Endothelial cell of umbilical vein (primary cell): Measurements from ENCODE around the gene NPSR1. TPM values are rescaled to one million over a fixed set of nuclear protein-coding genes. Genes with fewer than 3 reads are reported as not detected.

Experiments
- BruUV-seq: library from RNA; stranded (reverse); fragments of 400-500 nt; replicated peaks from 2 replicates; lab custom pipeline; 2021; lab: Mats Ljungman, UMichigan
- CTCF ChIA-PET: fragments of 300-600, 350-600 bp; sonication (Branson Sonifier 250); formaldehyde crosslinking; loops from one replicate; lab custom pipeline; 2021; ENCODE audit warnings: antibody characterized with exemption, inconsistent platforms; lab: Charles Lee
- POLR2A ChIA-PET: fragments of 300-600, 350-600 bp; sonication (Branson Sonifier 250); formaldehyde crosslinking; loops from one replicate; lab custom pipeline; 2021; ENCODE audit warnings: antibody characterized with exemption, inconsistent platforms; lab: Charles Lee
- DNase-seq: peaks from one replicate; pipeline ENCODE4 v3.0.0-alpha.2; 2011; ENCODE audit warnings: low read depth, low spot score
- FAIRE-seq: peaks from 2 replicates; lab custom pipeline; 2011; peaks lifted over from hg19 to GRCh38; lab: Jason Lieb, UNC
- H2AFZ ChIP-seq: 2 replicates; pipeline ENCODE4 v1.6.0; 2012; ENCODE audit warnings: low read depth, low read length, control low read depth, inconsistent platforms
- H3K27ac ChIP-seq: 2 replicates; pipeline ENCODE4 v1.5.1; 2011; ENCODE audit warnings: low read depth, mild to moderate bottlenecking, control low read depth, low read length, moderate library complexity; ENCODE audit not compliant: insufficient read depth
- H3K27me3 ChIP-seq, 2 experiments: 2 replicates each; pipeline versions ENCODE4 v1.6.0 to v1.6.1; 2011; ENCODE audit warnings: low read length in 2 of 2, mixed read lengths in 1 of 2; ENCODE audit not compliant: control insufficient read depth in 2 of 2, insufficient read depth in 2 of 2
- H3K36me3 ChIP-seq, 2 experiments: 2 replicates in 1 of 2; 3 replicates in 1 of 2; pipeline ENCODE4 v1.5.1; 2011; ENCODE audit warnings: low read length in 2 of 2, mild to moderate bottlenecking in 1 of 2, moderate library complexity in 1 of 2; ENCODE audit not compliant: control insufficient read depth in 2 of 2, insufficient read depth in 2 of 2; ENCODE audit errors: extremely low read depth in 1 of 2
- H3K4me1 ChIP-seq: 3 replicates; pipeline ENCODE4 v1.5.1; 2011; ENCODE audit warnings: mild to moderate bottlenecking, low read length; ENCODE audit not compliant: control insufficient read depth, insufficient read depth; ENCODE audit errors: extremely low read depth
- H3K4me2 ChIP-seq: 2 replicates; pipeline ENCODE4 v1.6.1; 2011; ENCODE audit warnings: low read length, control low read depth, mixed read lengths; ENCODE audit not compliant: insufficient read depth
- H3K4me3 ChIP-seq, 3 experiments: fragments of 200-600 bp in 1 of 3; sonication (generic), shearing (Covaris generic) in 1 of 3; replicated peaks in 1 of 3; 2 replicates each; pipeline ENCODE4 v1.5.1; 2011 to 2016; ENCODE audit warnings: control low read depth in 3 of 3, low read length in 3 of 3, mild to moderate bottlenecking in 2 of 3, inconsistent platforms in 1 of 3, low read depth in 1 of 3, moderate library complexity in 1 of 3; ENCODE audit not compliant: insufficient read depth in 1 of 3
- H3K79me2 ChIP-seq: 2 replicates; pipeline ENCODE4 v1.6.0; 2012; ENCODE audit warnings: low read length, inconsistent platforms; ENCODE audit not compliant: control insufficient read depth, insufficient read depth
- H3K9ac ChIP-seq: replicated peaks from 2 replicates; pipeline ENCODE3; 2011; ENCODE audit warnings: low read length, control low read depth; ENCODE audit not compliant: insufficient read depth; ENCODE audit errors: extremely low read depth
- H3K9me1 ChIP-seq: replicated peaks from 3 replicates; pipeline ENCODE4 v1.6.0; 2011; ENCODE audit warnings: mild to moderate bottlenecking, low read length; ENCODE audit not compliant: control insufficient read depth, insufficient read depth; ENCODE audit errors: extremely low read depth
- H3K9me3 ChIP-seq: replicated peaks from 2 replicates; pipeline ENCODE4 v1.5.1; 2012; ENCODE audit warnings: low read length, inconsistent platforms; ENCODE audit not compliant: control insufficient read depth, insufficient read depth
- H4K20me1 ChIP-seq: replicated peaks from 2 replicates; pipeline ENCODE3; 2011; ENCODE audit warnings: mild to moderate bottlenecking, low read length; ENCODE audit not compliant: control insufficient read depth, insufficient read depth; ENCODE audit errors: extremely low read depth
- CTCF ChIP-seq, 2 donors: IDR thresholded peaks; 1 replicate in 1 of 2; 2 replicates in 1 of 2; pipeline ENCODE4 v1.5.1; 2011; ENCODE audit warnings: low read length in 2 of 2, mild to moderate bottlenecking in 2 of 2, moderate library complexity in 2 of 2, control low read depth in 1 of 2, inconsistent platforms in 1 of 2, low read depth in 1 of 2; ENCODE audit not compliant: insufficient read depth in 1 of 2; ENCODE audit errors: extremely low read depth in 1 of 2
- EZH2 ChIP-seq: IDR thresholded peaks from 2 replicates; pipeline ENCODE4 v1.6.1; 2012; ENCODE audit warnings: borderline replicate concordance, low read depth, mild to moderate bottlenecking, moderate library complexity, low read length, inconsistent platforms; ENCODE audit not compliant: severe bottlenecking
- FOS ChIP-seq: IDR thresholded peaks from 2 replicates; pipeline ENCODE4 v1.6.1; 2011; ENCODE audit warnings: mild to moderate bottlenecking, low read length, moderate library complexity, borderline replicate concordance; ENCODE audit not compliant: insufficient read depth
- GATA2 ChIP-seq: IDR thresholded peaks from 2 replicates; pipeline ENCODE4 v1.7.0; 2011; ENCODE audit warnings: low read depth, mild to moderate bottlenecking, moderate library complexity, mixed read lengths, low read length; ENCODE audit not compliant: insufficient read length, insufficient read depth
- JUN ChIP-seq: IDR thresholded peaks from 2 replicates; pipeline ENCODE4 v1.6.1; 2011; ENCODE audit warnings: borderline replicate concordance, low read depth; ENCODE audit not compliant: insufficient read length, insufficient read depth
- MAX ChIP-seq: IDR thresholded peaks from 2 replicates; pipeline ENCODE4 v1.6.1; 2011; ENCODE audit not compliant: insufficient read depth, insufficient read length
- MYC ChIP-seq: IDR thresholded peaks from one replicate; pipeline ENCODE4 v1.6.1; 2011; ENCODE audit warnings: mild to moderate bottlenecking, low read depth, low read length
- POLR2A ChIP-seq: IDR thresholded peaks from 2 replicates; pipeline ENCODE4 v1.6.1; 2012; ENCODE audit warnings: low read depth, mild to moderate bottlenecking, control low read depth, low read length
- POLR2AphosphoS5 ChIP-seq: IDR thresholded peaks from 2 replicates; pipeline ENCODE4 v1.6.1; 2012; ENCODE audit warnings: low read depth, mild to moderate bottlenecking, control low read depth, low read length, moderate library complexity; ENCODE audit not compliant: insufficient read depth
- dilution Hi-C: fragments of 300-500 bp; cut with MboI; formaldehyde crosslinking; loops from one replicate; pipeline ENCODE4 v1.15.0; 2019; ENCODE audit warnings: low sequenced_read_pairs; ENCODE audit not compliant: extremely low pct_ligation_motif_present
- intact Hi-C: fragments of 100-400 bp; cut with micrococcal nuclease; formaldehyde crosslinking; loops from one replicate; pipeline ENCODE4 v1.10.0; 2022
- polyA plus RNA-seq, 4 experiments: library from polyadenylated mRNA; depleted of rRNA in 3 of 4; stranded (reverse) in 3 of 4; unstranded in 1 of 4; fragments of >200 nt; gene quantifications; 2 replicates each; pipeline versions ENCODE4 v1.2.1 to v1.2.3, GENCODE V29; 2011 to 2012; ENCODE audit warnings: missing spikeins in 1 of 4
- total RNA-seq: library from RNA; stranded (reverse); gene quantifications from 2 replicates; pipeline ENCODE4 v1.2.3, GENCODE V29; 2021

Gene NPSR1
- total and polyA plus RNA-seq, 2 donors (not counting 3 experiments of a cell fraction or from before 2014, with no cell fraction given) = not detected

GRCh38 chr7:34739651-34740300, 81.8 kb downstream of the NPSR1 start:
- TF ChIP-seq CTCF (IDR thresholded peaks at IDR 0.05; ENCODE audit: extremely low read depth in 1 of 2, insufficient read depth in 1 of 2, low read depth in 1 of 2, low read length in 2 of 2) (no peak), MAX (no peak), EZH2 (no peak), GATA2 (no peak)
- Histone ChIP-seq H3K9me1 (no peaks in the 10 kb centered on the region), H3K27me3 (peaks cover 3 to 4% of the 10 kb centered on the region in 2 experiments), H3K36me3 (no peaks in the 10 kb centered on the region), H3K27ac (no peak overlapping the region), H4K20me1 (no peaks in the 10 kb centered on the region), H3K4me3 (no peak overlapping the region), H3K9ac (no peak overlapping the region), H3K4me2 (no peak overlapping the region), H3K79me2 (no peaks in the 10 kb centered on the region), H3K4me1 (no peaks in the 10 kb centered on the region), H2AFZ (no peak overlapping the region), H3K9me3 (no peaks in the 10 kb centered on the region)
- ChIA-PET CTCF (no interaction called here), POLR2A (no interaction called here)
- DNase-seq (no peak), FAIRE-seq (no peak)
- intact Hi-C loops (no loop called here), dilution Hi-C loops (no loop called here)
- BruUV-seq = no TSS peak

GRCh38 chr7:34740840-34741239, 82.8 kb downstream of the NPSR1 start:
- Histone ChIP-seq H3K9ac (no peak overlapping the region), H3K4me1 (no peaks in the 10 kb centered on the region), H3K36me3 (no peaks in the 10 kb centered on the region), H3K27me3 (peaks cover 3 to 4% of the 10 kb centered on the region in 2 experiments), H2AFZ (no peak overlapping the region), H3K4me2 (no peak overlapping the region), H3K79me2 (no peaks in the 10 kb centered on the region), H3K9me1 (no peaks in the 10 kb centered on the region), H3K27ac (no peak overlapping the region), H3K4me3 (no peak overlapping the region), H3K9me3 (no peaks in the 10 kb centered on the region), H4K20me1 (no peaks in the 10 kb centered on the region)
- DNase-seq (no peak), FAIRE-seq (no peak)
- no peak for TF ChIP-seq POLR2A
- no peak for TF ChIP-seq MAX
- TF ChIP-seq GATA2 = no peak
- TF ChIP-seq CTCF (IDR thresholded peaks at IDR 0.05; ENCODE audit: extremely low read depth in 1 of 2, insufficient read depth in 1 of 2, low read depth in 1 of 2, low read length in 2 of 2) = no peak
- no peak for TF ChIP-seq MYC
- TF ChIP-seq FOS = no peak
- TF ChIP-seq EZH2 = no peak
- no peak for TF ChIP-seq JUN
- no peak for TF ChIP-seq POLR2AphosphoS5
- BruUV-seq = no TSS peak
- dilution Hi-C loops (no loop called here), intact Hi-C loops (no loop called here)
- ChIA-PET POLR2A (no interaction called here), CTCF (no interaction called here)
